NCI-H1436 (cell line): ENCODE measurements around the gene RAB6B.
A peak's percentile ranks its signal among the peaks of the same experiment; 100 is the strongest.

Experiments
- DNase-seq: peaks from one replicate; lab custom pipeline; 2025; lab: John Stamatoyannopoulos, UW

Gene RAB6B

DNA sequence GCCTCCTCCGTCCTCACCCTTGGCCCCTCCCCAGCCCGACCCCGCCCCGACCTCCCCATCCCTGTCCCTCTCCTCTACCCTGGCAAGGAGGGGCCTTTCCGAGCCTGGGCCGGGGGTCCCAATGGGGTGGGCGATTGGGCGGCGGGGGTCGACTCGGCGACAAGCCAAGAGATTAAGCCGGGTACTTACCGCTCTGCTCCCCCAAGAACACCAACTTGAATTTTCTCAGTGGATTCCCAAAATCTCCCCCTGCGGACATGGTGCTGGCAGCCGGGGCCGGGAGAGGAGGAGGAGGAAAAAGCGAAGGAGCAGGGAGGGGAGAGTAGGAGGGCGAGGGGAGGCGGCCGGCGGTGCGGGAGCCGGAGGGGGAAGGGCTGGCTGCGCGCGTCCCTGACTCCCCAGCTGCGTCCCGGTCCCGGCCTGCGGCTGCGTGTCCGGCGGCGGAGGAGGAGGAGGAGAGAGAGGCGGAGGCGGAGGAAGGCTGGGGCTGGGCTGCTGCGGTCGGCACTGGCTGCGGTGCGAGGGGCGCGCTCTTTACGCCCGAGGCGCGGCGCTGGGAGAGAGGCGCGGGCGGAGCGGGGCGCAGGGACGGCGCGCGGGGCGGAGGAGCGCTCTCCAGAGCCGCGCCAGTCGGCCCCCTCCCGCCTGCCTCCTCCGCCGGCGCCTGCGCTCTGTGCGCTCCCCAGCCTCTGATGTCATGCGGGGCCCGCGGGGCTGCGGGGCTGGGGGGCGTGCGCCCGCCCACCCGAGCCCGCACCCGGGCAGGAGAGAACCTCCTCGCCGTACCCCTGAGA is at the start of gene RAB6B:
Gene RAB6B (minus strand): TSS at position 675 of the 794 bp plus-strand sequence. CDS start 416 bp downstream, at position 259.
- DNase-seq: peak; percentile 50

DNA sequence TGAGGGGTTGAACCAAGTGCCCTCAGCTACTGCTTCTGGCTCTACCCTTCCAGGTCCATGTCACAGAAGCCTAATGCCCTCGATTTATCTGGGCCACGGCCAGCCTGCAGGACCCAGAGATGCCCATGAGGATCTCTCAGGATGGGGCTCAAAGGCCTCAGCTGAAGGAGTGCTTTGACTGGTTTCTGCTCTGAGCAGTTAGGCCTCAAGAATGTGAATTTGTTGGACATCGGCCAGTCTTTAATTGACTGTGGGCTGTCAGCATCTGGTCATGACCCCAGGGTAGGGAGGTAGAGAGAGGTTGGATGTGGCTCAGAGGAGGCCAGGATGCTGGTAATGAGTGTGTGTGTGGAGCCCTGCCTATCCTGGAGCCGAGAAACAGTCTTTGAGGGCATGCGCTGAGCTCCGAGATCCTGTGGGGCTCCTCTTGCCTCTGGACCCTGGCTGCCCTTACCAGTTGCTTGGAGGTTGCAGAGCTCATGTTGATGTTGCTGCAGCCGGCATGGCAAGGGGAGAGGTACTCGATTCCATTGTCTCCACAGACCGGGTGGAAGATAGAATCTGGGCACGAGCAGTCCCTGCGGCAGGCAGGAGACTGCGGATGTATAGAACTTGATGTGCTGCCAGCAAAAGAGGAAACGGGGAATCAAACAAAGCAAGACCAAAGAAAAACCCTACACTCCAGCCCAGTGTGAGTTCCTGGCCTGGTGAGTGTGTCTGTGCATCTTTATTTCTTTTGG is 49.1 kb upstream of the RAB6B start:
- DNase-seq: no peak

DNA sequence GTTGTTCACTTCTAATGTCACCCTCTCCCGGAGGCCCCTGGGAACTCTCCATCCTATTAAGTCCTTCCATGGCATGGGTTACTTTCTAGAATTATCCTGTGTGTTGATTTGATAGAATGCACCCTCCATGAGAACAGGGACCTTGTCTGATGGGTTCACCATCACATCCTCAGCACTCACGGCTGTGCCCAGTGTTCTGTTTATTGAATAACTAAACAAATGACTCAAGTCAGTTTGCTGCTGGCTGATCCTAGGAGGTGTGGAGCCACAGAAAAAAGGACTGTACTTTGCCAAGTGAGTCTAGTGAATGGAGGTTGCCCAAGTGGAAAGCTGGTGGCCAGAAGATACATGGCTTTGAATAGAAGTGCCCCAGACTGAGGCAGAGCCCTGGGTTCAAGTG is 48.5 kb upstream of the RAB6B start:
- DNase-seq: no peak

DNA sequence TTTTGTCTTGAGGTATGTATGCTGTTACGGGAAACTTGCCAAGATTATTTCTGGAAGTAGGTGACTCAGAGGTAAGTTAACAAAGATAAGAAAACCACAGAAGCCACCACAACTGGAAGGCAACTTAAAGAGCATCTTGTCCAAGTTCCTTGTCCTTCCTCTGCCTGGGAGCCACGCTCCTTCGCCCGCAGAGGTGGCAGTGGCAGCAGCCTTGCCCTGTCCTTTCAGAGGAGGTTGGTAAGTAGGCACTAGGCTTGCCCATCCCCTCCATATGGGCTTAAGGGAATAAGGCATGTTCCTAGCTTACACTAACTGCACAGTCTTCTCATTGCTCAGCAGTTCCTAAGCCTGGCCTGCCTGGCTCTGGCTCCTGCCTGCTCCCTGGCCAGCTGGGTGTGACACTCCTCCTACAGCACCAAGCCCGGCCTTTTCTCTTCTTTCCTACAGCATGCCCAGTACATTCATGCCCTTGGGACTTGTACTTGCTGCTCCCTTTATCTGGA is 48.0 kb upstream of the RAB6B start:
- DNase-seq: no peak

DNA sequence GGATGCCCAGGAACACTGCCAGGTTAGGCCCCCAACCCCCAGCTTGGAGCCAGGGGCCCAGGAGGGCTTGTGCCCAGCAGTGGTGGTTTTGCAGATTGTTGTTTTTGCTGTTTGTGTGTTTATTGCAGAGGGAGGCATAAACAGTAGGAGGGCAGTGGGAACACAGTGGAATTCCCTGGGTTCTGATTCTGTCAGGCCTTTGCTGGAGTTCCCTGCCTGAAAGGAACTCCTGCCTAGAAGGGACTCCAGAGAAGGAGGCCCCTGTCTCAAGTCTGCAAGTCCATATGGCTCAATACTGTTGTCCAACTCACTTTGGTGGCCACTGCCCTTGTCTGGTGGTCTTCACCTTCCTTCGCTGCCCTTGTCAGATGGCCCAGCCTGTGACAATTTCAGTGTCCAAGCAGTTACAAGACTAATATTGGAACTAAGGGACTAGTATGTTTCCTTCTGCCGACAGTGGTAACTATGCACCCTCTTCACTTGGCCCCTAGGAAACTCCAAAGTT is 47.4 kb upstream of the RAB6B start:
- no peak for DNase-seq

DNA sequence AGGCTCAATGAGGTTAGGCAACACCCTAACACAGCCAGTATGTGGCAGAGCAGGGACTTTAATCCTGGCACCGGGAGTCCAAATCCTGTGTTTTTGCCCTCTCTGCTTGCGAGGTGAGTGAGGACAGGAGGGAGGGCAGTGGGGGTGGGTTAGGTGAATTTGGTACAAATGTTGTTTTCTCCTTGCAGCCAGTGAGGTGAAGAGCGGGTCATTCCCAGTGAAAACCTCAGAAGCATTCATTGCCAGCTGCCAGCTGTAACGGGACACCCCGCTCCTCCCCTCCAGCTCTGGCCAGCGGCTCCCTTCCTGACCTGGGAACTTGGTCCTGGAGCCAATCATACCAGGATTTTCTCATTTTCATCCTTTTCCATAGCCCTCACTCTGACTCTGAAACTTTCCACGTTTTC is 45.7 kb upstream of the RAB6B start:
- no peak for DNase-seq

DNA sequence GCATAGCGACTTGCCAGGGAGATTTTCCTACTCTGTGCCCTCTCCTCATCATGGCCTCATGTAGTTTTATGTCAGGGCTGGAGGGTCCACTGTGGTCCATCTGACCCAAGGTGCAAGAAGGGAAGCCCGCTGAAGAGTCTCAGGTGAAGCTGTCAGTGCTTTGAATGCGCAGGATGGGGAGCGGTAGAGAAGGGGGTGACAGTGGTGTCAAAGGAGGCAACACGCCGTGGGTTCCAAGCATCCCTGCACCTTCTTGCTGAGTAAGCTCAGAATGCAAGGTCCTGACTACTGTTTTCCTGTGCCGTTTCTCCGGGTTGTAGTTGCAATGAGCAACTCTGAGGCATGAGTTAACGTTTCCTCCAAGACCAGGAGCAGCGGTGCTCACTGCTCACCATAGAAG is 44.9 kb upstream of the RAB6B start:
- no peak for DNase-seq

DNA sequence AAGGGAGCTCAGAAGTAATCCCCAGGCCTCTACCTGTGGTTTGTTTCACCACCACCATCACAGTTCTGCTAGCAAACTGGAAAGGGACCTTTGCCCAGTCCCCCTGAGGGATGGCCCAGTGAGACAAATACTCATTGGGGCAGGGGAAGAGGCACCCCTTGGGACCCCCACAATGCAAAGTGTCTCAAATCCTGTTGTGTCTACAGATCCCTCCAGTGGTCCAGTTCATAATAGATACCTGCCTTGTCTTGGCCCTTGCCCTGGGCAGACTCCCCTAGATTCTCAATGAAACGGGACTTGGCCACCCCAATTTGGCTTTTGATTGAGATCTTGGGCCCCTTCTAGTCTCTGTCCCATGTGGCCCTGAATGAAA is 43.8 kb upstream of the RAB6B start:
- DNase-seq: no peak

DNA sequence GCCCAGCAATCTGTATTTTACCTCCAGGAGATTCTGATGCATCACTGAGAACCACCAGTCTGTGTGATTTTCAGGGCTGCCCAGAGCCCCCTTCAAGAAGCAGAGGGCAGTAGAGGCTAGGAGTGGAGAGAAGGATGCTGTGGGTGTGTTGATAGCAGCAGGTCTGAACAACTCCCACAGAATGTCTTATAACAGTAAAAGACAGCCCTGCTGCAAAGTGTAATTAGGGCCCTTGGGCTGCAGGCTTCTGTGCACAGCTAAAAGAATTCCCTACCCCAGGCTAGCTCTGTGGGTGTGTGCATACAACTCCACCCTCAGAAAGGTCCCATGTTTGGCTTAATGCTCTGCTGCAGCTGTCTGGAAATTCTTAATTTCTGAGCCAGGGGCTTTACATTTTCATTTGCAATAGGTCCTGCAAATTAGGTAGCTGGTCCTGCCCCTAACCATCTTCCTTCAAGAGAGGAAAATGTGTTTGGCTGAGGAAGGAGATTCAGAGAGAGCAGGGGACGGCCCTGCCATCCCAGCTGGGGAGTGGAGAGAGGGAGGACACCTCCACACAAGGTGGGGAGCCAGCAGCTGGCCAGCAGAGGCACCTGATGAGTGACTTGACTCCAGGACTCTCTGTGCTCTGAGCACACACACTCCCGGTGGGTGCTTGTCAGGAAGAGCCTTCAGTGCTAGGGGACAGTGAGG is 43.2 kb upstream of the RAB6B start:
- DNase-seq: no peak

DNA sequence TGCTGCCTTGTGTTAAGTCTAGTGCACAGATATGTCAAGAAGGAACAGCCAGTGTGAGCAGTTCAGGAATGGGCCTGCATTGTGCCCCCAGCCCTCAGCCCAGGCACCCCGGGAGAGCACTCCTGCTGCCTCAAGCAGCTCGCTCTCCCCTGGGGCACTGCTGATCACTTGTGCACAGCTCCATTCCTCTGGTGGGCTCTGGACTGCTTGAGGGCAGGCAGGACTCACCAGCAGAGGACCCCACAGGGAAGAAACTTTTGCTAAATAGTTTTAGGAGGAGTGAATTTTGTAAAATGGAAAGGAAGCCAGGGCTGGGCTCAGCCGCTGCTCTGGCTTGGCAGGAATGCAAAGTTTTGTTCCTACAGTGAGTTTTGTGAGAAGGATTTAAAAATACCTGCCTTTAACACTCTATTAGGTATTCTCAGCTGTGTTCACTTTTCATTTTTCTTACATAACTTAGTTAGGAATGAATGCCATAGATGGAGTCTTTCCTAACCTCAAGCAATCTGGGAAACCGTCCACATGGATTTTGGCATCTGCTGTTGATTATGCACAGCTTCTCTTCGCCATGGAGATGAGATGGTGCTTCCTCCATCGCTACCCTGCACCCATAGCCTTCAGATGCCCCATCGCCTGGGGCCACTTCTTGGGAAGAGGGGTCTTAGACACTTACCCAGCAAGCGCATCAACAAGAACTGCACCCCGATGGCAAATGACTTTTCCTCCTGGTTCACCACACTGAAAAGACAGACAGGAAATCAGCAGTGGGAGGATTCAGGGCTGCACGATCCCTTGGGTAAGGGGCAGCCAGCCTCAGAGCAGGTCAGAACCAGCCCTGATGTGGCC is 42.3 kb upstream of the RAB6B start:
- DNase-seq: no peak

DNA sequence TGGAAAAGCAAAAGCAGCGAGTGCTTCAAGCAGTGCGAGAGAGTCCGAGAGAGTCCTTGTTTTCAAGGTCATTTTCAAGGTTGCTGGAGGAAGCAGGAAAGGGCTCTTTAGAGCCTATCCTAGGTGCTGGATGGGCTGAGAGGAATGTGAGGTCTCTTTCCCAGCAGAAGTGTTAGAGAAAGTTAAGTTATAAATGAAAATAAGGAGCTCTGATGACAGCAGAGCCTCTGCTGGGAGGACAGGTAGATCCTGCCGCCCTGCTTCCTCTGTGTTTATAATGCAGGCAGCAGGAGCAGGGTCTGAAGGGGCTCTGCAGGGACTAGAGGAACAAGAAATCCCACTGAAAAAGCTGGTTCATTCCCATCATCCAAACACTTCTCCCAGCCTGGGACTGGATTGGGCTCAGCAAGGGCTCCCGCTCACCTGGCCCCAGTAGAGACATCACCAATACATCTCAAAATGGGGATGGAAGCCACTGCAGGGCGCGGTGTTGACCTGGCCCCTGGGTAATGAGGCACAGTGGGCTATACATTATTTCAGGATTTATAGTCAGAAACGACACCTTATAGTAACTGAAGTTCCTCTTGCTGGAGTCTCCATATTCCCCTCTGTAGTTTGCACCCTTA is 41.5 kb upstream of the RAB6B start:
- DNase-seq: no peak

DNA sequence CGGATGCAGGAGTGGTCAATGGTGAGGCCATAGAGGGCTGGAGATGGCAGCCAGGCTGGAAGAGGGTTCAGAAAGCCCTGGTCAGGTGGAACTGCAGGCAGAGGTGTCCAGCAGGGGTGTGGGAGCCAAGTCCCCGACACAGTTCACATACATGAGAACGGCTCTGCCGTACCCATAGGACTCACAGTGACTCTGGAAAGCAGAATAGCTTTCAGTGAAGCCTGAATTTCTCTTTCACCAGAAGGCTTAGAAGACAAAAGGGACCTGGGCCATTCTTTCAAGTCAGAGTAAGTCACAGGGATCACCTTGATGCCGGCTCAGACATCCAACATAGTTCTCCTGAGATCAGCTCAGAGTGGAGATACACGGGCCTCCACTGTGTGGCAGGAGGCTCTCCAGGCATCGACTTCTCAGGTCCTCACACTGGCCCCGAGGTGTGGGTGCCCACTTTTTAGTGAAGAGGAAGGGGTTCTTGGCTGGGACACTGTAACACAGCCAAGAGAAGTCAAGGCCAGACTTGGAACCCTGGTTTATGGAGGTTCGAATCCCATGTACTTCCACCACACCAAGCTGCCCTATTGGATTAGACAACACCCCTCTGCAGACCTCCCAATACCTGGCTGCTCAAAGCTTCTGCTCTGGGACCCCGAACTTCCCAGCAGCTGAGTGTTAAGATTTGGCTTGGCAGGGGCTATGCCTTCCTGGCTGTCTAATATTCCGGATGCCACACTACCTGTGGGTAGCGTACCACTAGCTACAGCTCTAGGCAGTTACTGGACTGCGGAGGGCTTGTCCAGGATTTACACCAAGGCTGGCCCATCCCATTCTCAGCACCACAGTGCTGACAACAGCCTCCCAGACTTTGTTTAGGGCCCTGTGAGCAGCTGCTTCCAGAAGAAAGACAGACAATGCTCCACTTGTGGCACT is 40.4 kb upstream of the RAB6B start:
- no peak for DNase-seq

DNA sequence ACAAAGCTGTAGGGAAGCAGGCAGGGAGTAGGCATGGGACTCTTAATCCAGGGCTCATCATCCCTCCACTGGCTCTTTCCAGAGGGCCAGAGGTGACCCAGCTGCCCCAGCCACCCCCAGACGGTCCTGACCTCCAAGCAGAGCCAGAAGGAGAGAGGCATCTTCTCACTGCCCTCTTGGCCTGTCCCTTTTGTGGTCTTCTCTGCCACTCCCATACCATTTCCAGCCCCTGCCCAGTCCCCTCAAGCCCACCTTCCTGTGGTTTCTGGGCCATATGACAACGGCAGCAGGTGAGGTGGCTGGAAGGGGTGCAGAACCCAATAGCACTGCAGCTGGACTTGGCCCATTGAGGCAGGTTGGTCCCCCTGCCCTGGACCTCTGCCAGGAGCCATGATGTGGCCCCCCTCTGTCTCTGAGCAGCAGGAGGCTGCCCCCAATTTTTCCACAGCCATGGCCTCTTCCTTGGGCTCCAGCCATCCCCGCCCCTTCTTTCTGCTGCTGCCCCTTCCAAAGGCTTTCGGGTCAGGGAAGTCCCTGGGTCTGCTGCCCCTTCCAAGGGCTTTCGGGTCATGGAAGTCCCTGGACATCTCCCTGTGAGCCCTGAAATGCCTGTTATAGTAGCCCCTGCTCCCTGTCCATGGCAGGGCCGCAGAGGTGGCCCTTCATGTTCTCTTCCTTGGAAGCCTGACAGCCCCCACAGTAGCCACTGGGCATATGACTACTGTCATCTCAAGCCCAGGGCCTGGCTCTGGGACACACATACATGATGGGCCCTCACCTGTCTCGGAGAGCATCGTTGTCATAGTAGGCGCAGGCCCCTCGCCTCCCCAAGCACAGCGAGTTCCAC is 39.5 kb upstream of the RAB6B start:
- no peak for DNase-seq

DNA sequence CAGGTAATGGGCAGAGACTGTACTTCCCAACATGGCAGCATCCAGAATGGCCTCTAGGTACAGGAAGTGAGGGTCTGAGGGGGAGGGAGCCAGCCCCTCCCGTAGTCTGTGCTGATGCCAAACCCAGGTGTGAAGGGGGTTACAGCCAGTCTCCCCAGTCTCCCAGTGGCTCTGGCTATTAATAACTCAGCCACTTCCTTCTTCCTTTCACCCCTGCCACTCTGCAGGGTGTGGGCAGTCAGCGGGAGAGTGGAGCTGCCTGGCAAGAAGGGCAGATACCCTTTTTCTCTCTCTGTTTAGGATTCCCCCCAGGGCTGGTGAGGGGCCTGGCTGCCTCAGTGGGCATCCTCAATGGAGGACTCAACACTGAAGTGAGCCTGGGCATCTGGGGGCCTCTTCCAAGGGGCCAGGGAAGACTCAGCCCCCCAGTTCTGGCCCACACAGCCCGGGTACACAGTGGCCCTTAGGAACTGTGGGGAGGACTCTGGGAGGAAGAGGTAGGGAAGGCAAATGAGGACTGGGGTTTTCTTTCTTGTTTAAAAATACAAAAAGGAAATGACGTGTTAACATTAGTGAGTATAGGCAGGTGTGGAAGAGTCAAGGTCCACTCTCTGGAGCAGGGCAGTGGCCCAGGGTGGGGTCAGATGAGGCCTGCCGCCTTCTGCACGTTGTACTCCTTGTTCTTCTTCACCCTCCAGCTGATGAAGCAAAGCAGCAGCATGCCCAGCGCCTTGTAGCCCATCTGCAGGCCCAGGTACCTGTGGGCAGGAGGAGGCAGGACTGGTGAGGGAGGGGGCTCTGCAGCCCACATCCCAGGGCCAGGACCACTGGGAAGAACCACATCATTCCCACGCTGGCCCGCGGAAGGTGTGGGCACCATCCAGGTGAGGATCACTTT is 38.6 kb upstream of the RAB6B start:
- DNase-seq: no peak

DNA sequence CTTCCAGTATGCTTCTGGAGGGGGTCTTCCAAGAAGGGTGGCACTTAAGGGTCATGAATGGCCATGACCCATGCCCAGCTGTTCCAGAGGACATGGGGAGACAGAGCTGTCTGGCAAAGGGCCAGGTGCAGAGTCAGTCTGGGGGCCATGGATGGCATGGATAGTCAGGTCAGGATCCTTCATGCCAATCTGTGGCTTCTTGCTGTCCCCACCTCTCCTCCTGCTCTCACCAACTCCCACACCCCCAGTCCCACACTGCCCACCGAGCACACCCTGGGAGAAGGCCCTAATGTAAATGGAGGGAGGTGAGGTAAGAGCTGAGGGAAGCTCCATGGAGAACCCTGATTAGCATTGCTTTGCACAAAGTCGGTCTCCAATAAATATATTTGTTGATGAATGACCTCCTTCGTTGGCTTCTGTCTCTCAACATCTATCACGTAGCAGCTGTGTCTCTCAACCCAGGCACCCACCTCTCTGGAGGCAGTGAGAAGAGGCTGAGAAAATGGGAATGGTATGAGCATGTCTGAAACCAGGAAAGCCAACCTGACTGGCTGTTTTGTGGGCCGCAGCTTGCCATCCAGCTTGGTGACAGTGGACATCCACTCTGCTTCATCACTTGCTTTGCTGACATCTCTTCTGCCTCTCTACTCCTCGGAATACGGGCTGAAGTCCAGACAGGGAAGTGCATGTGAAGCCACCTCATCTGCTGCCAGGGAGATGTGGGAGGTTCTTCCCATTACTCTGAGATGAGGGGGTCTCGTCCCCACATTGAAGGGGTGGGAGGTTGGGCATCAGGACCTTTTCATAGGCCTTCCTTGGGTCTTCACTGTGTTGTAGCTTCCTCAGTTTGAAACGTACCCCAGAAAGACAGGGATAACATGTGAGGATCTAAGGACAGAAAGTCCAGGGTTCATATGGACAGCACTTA is 37.7 kb upstream of the RAB6B start:
- no peak for DNase-seq

DNA sequence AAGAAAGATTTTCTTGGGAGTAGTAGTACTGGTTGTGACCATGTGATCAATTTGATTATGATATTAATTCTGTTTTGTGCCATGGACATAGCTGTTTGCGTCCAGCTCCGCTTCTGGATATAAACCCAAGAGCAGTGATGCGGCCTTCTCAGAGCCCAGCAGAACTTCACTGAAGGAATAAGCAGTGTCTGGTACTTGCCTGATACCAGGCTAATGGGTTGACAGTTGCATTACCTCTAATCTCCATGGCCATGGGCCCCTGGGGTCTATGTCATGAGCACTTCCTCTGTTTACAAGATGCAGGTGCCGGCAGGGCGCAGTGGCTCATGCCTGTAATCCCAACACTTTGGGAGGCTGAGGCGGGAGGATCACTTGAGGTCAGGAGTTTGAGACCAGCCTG is 36.3 kb upstream of the RAB6B start:
- no peak for DNase-seq

DNA sequence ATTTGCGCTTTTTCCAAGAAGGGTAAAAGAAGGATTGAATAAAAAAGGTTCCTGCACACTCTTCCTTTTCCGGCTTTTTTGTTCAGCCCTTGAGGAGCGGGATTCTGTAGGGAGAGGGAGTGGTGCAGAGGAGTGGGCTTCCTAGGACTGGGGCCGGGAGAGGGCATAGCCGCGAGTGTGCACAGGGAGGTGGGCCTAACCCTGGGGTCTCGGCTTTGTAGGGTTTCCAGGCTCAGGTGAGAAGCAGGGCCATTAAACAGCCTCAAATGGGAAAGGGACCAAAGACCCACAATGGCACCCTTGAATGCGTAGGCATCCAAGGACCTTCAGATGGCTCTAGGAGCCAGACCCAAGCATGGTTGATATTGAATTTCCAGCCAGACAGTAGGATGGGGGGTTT is 35.4 kb upstream of the RAB6B start:
- DNase-seq: no peak
